A375 (cell line): Measurements from ENCODE around the gene METTL18. TPM values are rescaled to one million over a fixed set of nuclear protein-coding genes. Genes with fewer than 3 reads are reported as not detected.

ENCODE experiments used
- total RNA-seq: library from RNA; depleted of rRNA; stranded (reverse); fragments of >200 nt; shearing (Covaris generic); gene quantifications from 2 replicates; pipeline ENCODE4 v1.2.3, GENCODE V29; 2014; rRNA removed

METTL18 gene
- 6.7 and 13.2 TPM in 2 replicates for total RNA-seq

DNA sequence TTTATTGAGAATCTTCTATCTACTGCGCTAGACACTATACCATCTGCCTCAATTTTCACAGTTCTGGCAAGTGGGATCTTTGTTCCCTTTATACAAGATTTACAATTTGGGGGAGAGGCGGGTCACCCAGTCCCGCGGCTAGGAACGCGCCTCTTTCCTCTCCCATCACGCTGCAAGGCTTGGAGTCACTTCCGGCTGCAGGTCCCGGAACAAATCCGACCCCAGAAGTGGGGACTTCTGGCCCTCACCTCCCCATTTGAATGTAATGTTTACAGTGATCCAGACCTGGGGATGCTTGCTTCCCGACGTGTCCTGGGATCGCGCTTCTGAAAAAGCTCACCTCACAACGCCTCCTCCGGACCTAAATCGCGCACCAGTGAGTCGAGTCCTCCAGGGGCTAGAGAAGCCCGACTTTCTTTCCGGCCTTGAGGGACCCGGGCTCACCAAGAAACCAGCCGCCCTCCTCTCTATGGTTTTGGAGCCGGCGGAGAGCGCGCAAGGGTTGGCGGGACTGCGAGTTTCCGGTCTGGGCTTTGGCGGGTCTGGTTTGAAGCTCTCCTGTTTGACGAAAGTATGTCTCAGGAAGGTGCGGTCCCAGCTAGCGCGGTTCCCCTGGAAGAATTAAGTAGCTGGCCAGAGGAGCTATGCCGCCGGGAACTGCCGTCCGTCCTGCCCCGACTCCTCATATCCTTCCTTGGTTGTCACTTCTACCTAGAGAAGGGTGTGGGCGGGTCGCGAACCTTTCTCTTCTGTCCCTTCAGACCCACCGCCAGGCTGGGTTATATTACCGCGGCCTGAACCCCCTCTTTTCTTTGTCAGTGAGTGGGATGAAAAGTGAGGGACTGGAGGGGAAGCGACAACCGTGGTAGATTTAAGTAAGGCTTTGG is at the start of gene METTL18:
Gene METTL18 (minus strand): TSS at position 378 of the 887 bp plus-strand sequence. CDS start 1,212 bp downstream, outside the sequence.

Other genes starting within 250 kb of the METTL18 start
- gene F5, start 208.4 kb downstream of the METTL18 start, total RNA-seq: not detected in 2 replicates
- gene SELP, start 164.8 kb downstream of the METTL18 start, total RNA-seq: not detected in 2 replicates
- gene SELL, start 83.3 kb downstream of the METTL18 start, total RNA-seq: 0.15 and 0.53 TPM in 2 replicates
- not detected in 2 replicates for gene SELE, start 60.8 kb downstream of the METTL18 start, total RNA-seq
- gene SCYL3, start 99.0 kb upstream of the METTL18 start, total RNA-seq: 3.3 and 7.6 TPM in 2 replicates